OCI-LY7 (cell line): ENCODE results near the gene SORCS1. TPM values are rescaled to one million over a fixed set of nuclear protein-coding genes. Genes with fewer than 3 reads are reported as not detected.

Experiments
- BruUV-seq: library from RNA; stranded (reverse); fragments of 400-500 nt; replicated peaks from 2 replicates; lab custom pipeline; 2021; lab: Mats Ljungman, UMichigan
- CTCF ChIA-PET: fragments of 300-600 bp; sonication (Branson Sonifier 250); formaldehyde crosslinking; loops from one replicate; lab custom pipeline; 2022; ENCODE audit warnings: antibody characterized with exemption; ENCODE audit not compliant: unreplicated experiment; lab: Charles Lee
- POLR2A ChIA-PET: fragments of 300-600 bp; sonication (Branson Sonifier 250); formaldehyde crosslinking; loops from one replicate; lab custom pipeline; 2022; ENCODE audit warnings: antibody characterized with exemption; lab: Charles Lee
- DNase-seq: peaks from one replicate; pipeline ENCODE4 v3.0.0-alpha.2; 2015; ENCODE audit warnings: low spot score
- H2AFZ ChIP-seq: fragments of 200-600 bp; sonication (generic), shearing (Covaris generic); 2 replicates; pipeline ENCODE4 v1.6.1; 2014; ENCODE audit warnings: mild to moderate bottlenecking, antibody characterized with exemption, low read length, moderate library complexity
- H3K27ac ChIP-seq: fragments of 200-600 bp; sonication (generic); 2 replicates; pipeline ENCODE4 v1.5.1; 2014; ENCODE audit warnings: mixed run types, low read depth, mild to moderate bottlenecking, moderate library complexity, low read length, inconsistent platforms; ENCODE audit not compliant: poor library complexity, severe bottlenecking
- H3K36me3 ChIP-seq: fragments of 200-600 bp; sonication (generic); 2 replicates; pipeline ENCODE4 v1.6.1; 2014; ENCODE audit warnings: mild to moderate bottlenecking, antibody characterized with exemption, low read length, moderate library complexity, mixed read lengths; ENCODE audit not compliant: insufficient read depth
- H3K4me1 ChIP-seq: fragments of 200-600 bp; sonication (generic); 2 replicates; pipeline ENCODE4 v1.5.1; 2014; ENCODE audit warnings: mild to moderate bottlenecking, low read length; ENCODE audit not compliant: insufficient read depth, poor library complexity, severe bottlenecking
- H3K4me2 ChIP-seq: fragments of 200-600 bp; sonication (generic); 2 replicates; pipeline ENCODE4 v1.6.1; 2014; ENCODE audit warnings: mild to moderate bottlenecking, low read length
- H3K4me3 ChIP-seq: fragments of 200-600 bp; sonication (generic); 2 replicates; pipeline ENCODE4 v1.5.1; 2014; ENCODE audit warnings: mild to moderate bottlenecking, low read depth, low read length; ENCODE audit not compliant: poor library complexity, severe bottlenecking
- H3K79me2 ChIP-seq: fragments of 200-600 bp; sonication (generic); 2 replicates; pipeline ENCODE4 v1.6.1; 2016; ENCODE audit warnings: low read depth, mild to moderate bottlenecking, low read length, moderate library complexity, mixed read lengths; ENCODE audit not compliant: insufficient read depth
- H3K9me2 ChIP-seq: fragments of 200-600 bp; sonication (generic); 2 replicates; pipeline ENCODE4 v1.6.1; 2016; ENCODE audit warnings: mild to moderate bottlenecking, low read length, mixed read lengths; ENCODE audit not compliant: insufficient read depth
- H3K9me3 ChIP-seq: fragments of 200-600 bp; sonication (generic); 2 replicates; pipeline ENCODE4 v1.6.1; 2014; ENCODE audit warnings: mild to moderate bottlenecking, mixed run types, low read length, mixed read lengths
- H4K20me1 ChIP-seq: fragments of 200-600 bp; sonication (generic); 2 replicates; pipeline ENCODE4 v1.6.1; 2014; ENCODE audit warnings: mild to moderate bottlenecking, antibody characterized with exemption, low read length, moderate library complexity, mixed read lengths; ENCODE audit not compliant: insufficient read depth
- EZH2phosphoT487 ChIP-seq: fragments of 200-600 bp; sonication (generic); IDR thresholded peaks from 2 replicates; pipeline ENCODE4 v1.6.1; 2018; ENCODE audit warnings: low read depth, borderline replicate concordance, mild to moderate bottlenecking, mixed run types, antibody characterized with exemption, low read length, moderate library complexity, mixed read lengths
- intact Hi-C: fragments of 100-400 bp; cut with micrococcal nuclease; formaldehyde crosslinking; loops from one replicate; pipeline ENCODE4 v1.10.0; 2022; ENCODE audit not compliant: unreplicated experiment
- total RNA-seq, 2 experiments: library from RNA; depleted of rRNA in 1 of 2; stranded (reverse); fragments of >200 nt in 1 of 2; shearing (Covaris generic) in 1 of 2; gene quantifications; 2 replicates each; pipeline ENCODE4 v1.2.3, GENCODE V29; 2014 to 2022
- TF ChIP-seq, protein P1 (sequence below): fragments of 200-600 bp; sonication (generic); conservative IDR thresholded peaks from 2 replicates; pipeline ENCODE4 v1.5.1; 2014; ENCODE audit warnings: mild to moderate bottlenecking, antibody characterized with exemption, low read length, moderate library complexity, mixed read lengths

Gene SORCS1
- total RNA-seq, 2 experiments from 2014 or later: not detected

DNA sequence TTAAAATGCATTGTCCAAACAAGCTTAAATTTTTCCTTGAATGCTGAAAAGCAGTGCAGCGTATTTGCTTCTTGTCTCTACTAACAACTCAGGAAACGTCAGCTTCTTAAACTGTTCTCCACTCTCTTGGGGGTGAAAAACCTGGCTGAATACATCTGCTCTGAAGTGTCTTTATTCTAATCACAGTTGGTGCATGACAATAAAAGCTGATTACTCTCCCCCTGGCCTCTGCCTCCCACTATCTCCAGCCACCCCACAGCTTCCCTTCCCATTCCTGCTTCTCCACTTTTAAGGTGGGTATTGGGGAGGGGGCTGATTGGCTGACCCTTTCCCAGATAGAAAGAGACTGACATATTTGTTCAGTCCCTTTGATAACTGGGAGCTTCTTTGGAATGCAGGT is 456.0 kb downstream of the SORCS1 start:
- no peaks in the 10 kb centered on the region for H3K36me3 ChIP-seq
- CTCF ChIA-PET: no interaction called here
- intact Hi-C loops: no loop called here

DNA sequence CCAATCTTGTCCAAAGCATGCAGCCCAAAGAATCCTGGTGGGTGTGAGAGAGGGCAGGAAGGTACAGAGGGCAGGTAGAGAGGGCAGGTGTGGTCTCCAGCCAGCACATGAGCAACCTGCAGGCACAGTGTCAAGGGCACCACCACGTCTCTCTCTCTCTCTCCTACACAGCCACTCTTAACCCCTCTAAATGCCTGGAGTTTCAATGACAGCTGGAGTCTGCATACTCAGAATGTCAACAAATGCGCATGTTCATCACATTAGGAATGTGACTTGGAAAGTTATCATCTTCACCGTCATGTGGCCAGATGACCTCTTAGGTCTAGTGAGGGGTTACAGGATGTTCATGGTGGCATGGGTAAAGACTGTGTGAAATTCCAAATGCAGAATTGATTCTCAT is 456.8 kb downstream of the SORCS1 start:
- H3K27ac ChIP-seq: no peak overlapping the region
- no peaks in the 10 kb centered on the region for H3K4me1 ChIP-seq
- CTCF ChIA-PET: no interaction called here
- no peak overlapping the region for H2AFZ ChIP-seq
- H4K20me1 ChIP-seq: no peaks in the 10 kb centered on the region
- DNase-seq: no peak
- intact Hi-C loops: no loop called here
- no peak overlapping the region for H3K4me3 ChIP-seq
- H3K36me3 ChIP-seq: no peaks in the 10 kb centered on the region
- no peaks in the 10 kb centered on the region for H3K79me2 ChIP-seq
- no peak overlapping the region for H3K4me2 ChIP-seq
- no peaks in the 10 kb centered on the region for H3K9me3 ChIP-seq
- POLR2A ChIA-PET: interaction anchor here (0.6 kb wide), 1 partner anchor 54 kb away, joined by 3 read pairs; no protein-coding TSS in a partner anchor
- no peaks in the 10 kb centered on the region for H3K9me2 ChIP-seq
- BruUV-seq: no TSS peak
- TF ChIP-seq, protein P1, sequence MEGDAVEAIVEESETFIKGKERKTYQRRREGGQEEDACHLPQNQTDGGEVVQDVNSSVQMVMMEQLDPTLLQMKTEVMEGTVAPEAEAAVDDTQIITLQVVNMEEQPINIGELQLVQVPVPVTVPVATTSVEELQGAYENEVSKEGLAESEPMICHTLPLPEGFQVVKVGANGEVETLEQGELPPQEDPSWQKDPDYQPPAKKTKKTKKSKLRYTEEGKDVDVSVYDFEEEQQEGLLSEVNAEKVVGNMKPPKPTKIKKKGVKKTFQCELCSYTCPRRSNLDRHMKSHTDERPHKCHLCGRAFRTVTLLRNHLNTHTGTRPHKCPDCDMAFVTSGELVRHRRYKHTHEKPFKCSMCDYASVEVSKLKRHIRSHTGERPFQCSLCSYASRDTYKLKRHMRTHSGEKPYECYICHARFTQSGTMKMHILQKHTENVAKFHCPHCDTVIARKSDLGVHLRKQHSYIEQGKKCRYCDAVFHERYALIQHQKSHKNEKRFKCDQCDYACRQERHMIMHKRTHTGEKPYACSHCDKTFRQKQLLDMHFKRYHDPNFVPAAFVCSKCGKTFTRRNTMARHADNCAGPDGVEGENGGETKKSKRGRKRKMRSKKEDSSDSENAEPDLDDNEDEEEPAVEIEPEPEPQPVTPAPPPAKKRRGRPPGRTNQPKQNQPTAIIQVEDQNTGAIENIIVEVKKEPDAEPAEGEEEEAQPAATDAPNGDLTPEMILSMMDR: no peak
- no peak for TF ChIP-seq EZH2phosphoT487

More for the DNA sequence above, 456.0 kb downstream of the SORCS1 start:
- POLR2A ChIA-PET: interaction anchor here (0.5 kb wide), 1 partner anchor 16 kb away, joined by 3 read pairs; no protein-coding TSS in a partner anchor
- H3K27ac ChIP-seq: no peak overlapping the region
- BruUV-seq: no TSS peak
- no peaks in the 10 kb centered on the region for H3K79me2 ChIP-seq
- H4K20me1 ChIP-seq: no peaks in the 10 kb centered on the region
- TF ChIP-seq, protein P1: no peak
- no peak for TF ChIP-seq EZH2phosphoT487
- no peak for DNase-seq
- no peaks in the 10 kb centered on the region for H3K9me3 ChIP-seq
- H2AFZ ChIP-seq: no peak overlapping the region
- no peak overlapping the region for H3K4me3 ChIP-seq
- H3K4me1 ChIP-seq: no peaks in the 10 kb centered on the region
- no peaks in the 10 kb centered on the region for H3K9me2 ChIP-seq
- no peak overlapping the region for H3K4me2 ChIP-seq

DNA sequence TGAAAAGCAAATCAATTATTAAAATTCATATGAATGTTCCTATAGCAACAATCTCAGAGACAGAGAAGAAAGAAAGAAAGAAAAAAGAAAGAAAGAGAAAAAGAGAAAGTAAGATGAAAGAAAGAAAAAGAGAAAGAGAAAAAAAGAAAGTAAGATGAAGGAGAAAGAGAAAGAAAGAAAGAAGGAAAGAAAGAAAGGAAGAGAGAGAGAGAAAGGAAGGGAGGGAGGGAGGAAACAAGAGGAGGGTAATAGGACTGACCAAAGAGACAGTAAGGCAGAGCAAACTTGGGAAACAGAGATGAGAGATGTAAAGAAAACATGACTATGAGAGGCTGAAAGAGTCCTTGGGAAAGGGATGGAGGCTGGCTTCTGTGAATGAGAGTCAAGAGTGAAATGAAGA is 458.4 kb downstream of the SORCS1 start:
- Histone ChIP-seq H3K9me3 (no peaks in the 10 kb centered on the region), H3K4me2 (no peak overlapping the region), H3K9me2 (no peaks in the 10 kb centered on the region), H4K20me1 (no peaks in the 10 kb centered on the region), H2AFZ (no peak overlapping the region), H3K36me3 (no peaks in the 10 kb centered on the region), H3K4me3 (no peak overlapping the region), H3K4me1 (no peaks in the 10 kb centered on the region), H3K79me2 (no peaks in the 10 kb centered on the region), H3K27ac (no peak overlapping the region)
- CTCF ChIA-PET: no interaction called here
- POLR2A ChIA-PET: interaction anchor here (0.6 to 0.7 kb wide), 2 partner anchors 29 to 58 kb away, joined by 3 read pairs; no protein-coding TSS in a partner anchor
- BruUV-seq: no TSS peak
- intact Hi-C loops: no loop called here
- TF ChIP-seq, protein P1: no peak
- no peak for TF ChIP-seq EZH2phosphoT487
- no peak for DNase-seq
